Adipose tissue (tissue), 3 donors: Measurements from ENCODE around the gene MON2. TPM values are rescaled to one million over a fixed set of nuclear protein-coding genes. Genes with fewer than 3 reads are reported as not detected.
"Not testable (repeated sequence)": the region's sequence is repeated elsewhere in the genome, so short reads cannot be mapped to it uniquely, and the experiment has no call there.

ENCODE experiments used
- H3K27ac ChIP-seq: one replicate; pipeline ENCODE4 v1.5.1; 2013; ENCODE audit warnings: low read depth, low read length
- WGBS, 3 donors: extraction: QIAGEN DNeasy Blood & Tissue Kit; methylation state at CpG; one replicate each; pipeline ENCODE4 v1.1.7; 2013; 5-methylcytosine and 5-hydroxymethylcytosine counted together
- polyA plus RNA-seq, 3 donors: library from polyadenylated mRNA; stranded (reverse); fragments of 200-250 nt; gene quantifications; one replicate each; pipeline ENCODE4 v1.2.3, GENCODE V29; 2013
- donor health status: healthy with polysubstance abuse.
- donor health status: Bipolar disorder and iron deficiency.
- donor health status: healthy.

MON2 gene, protein sequence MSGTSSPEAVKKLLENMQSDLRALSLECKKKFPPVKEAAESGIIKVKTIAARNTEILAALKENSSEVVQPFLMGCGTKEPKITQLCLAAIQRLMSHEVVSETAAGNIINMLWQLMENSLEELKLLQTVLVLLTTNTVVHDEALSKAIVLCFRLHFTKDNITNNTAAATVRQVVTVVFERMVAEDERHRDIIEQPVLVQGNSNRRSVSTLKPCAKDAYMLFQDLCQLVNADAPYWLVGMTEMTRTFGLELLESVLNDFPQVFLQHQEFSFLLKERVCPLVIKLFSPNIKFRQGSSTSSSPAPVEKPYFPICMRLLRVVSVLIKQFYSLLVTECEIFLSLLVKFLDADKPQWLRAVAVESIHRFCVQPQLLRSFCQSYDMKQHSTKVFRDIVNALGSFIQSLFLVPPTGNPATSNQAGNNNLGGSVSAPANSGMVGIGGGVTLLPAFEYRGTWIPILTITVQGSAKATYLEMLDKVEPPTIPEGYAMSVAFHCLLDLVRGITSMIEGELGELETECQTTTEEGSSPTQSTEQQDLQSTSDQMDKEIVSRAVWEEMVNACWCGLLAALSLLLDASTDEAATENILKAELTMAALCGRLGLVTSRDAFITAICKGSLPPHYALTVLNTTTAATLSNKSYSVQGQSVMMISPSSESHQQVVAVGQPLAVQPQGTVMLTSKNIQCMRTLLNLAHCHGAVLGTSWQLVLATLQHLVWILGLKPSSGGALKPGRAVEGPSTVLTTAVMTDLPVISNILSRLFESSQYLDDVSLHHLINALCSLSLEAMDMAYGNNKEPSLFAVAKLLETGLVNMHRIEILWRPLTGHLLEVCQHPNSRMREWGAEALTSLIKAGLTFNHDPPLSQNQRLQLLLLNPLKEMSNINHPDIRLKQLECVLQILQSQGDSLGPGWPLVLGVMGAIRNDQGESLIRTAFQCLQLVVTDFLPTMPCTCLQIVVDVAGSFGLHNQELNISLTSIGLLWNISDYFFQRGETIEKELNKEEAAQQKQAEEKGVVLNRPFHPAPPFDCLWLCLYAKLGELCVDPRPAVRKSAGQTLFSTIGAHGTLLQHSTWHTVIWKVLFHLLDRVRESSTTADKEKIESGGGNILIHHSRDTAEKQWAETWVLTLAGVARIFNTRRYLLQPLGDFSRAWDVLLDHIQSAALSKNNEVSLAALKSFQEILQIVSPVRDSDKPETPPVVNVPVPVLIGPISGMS (N-terminal part only)
- 10 to 100 TPM in 1 of 3 donors, 1 to 10 TPM in 2; 7.0 to 14.0 (median 8.1) TPM for polyA plus RNA-seq

GRCh38 chr12:62466594-62467491 lies at the start of gene MON2:
Gene MON2 (plus strand): TSS chr12:62466826. CDS start chr12:62467208, 382 bp downstream.
- peak within 1 kb of the TSS; percentile 99 for H3K27ac ChIP-seq
- WGBS, 3 donors = 0 to 1% (median 0%) methylated on average over 61 to 62 of the region's 62 CpGs

GRCh38 chr12:62426089-62426488 lies 40.5 kb upstream of the MON2 start:
- 79 to 86% (median 84%) methylated on average over 3 of the region's 3 CpGs for WGBS, 3 donors

DNA sequence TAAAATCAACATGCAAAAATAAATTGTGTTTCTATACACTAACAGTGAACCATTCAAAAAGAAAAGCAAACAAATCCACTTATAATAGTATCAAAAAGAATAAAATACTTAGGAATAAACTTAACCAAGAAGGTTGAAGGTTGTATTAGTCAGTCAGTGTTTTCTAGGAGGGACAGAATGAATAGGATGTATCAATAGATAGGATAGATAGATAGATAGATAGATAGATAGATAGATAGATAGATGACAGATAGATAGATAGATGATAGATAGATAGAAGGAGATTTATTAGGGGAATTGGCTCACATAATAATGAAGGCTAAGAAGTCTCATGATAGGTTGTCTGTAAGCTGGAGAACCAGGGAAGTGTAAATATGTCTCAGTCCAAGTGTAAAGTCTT lies 37.2 kb upstream of the MON2 start:
- H3K27ac ChIP-seq = no peak overlapping the region

More at GRCh38 chr12:62426089-62426488, 40.5 kb upstream of the MON2 start:
- no peak overlapping the region for H3K27ac ChIP-seq

- no peak overlapping the region for H3K27ac ChIP-seq
These were observed 31.9 kb upstream of the MON2 start for GRCh38 chr12:62434494-62435302.

DNA sequence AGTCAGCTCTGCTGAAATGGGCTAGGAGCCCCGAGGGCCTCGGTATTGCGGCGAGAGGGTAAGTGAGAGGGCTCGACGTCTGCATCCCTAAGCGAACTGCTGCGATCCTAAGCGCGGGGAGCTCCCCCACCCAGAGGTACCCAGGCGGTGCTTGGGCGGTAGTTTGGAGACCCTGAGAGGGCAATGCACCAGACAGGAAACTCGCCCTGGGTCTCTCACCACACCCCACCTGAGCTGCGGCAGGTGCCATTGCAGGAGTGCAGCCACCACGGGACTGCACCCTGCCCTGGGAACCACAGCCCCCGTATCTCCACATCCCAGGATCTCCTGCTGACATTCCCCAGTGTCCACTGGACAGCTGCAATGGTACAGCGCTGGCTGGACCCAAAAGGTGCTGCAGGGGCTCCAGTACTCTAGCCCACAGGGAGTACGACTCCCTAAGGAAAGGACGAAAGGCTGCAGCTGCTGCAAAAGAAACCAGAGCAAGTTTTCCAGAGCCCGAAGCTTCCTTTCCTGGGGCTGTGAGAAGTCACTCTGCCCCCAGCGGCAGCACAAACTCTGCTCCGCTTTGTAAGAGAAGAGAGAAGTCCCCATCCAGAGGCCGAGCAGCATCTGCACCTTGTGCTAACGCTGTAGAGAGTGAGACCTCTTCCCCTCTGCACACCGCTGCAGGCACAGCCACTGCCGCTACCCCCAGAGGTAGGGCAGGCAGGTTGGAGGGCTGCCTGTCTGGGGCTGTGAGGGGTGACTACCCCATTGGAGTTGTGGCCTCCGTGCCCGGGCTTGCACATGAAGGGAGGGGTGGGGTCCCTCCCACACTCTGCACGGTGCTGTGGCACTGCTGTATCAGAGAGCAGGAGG lies 31.1 kb upstream of the MON2 start:
- H3K27ac ChIP-seq = no peak overlapping the region
- WGBS, 3 donors = 2 to 3% (median 2%) methylated on average over 29 of the region's 29 CpGs

More at GRCh38 chr12:62434494-62435302, 31.9 kb upstream of the MON2 start:
- WGBS, 3 donors = 23 to 26% (median 24%) methylated on average over 16 of the region's 16 CpGs

DNA sequence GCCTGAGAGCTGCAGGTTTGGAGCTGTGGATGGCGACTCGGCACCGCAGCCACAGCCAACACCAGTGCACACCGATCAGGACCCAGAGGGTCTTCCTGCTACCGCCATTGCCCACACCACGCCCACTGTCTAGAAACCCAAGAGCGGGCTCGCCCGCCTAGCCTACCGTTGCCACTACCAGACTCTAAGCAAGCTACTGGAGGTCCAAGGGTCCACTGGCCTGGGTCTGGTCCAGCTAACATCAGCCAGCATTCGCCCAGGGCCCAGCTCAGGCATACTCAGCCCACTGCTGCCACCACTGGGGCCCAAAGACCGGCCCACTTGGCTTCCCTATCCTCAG lies 30.5 kb upstream of the MON2 start:
- H3K27ac ChIP-seq = no peak overlapping the region
- WGBS, 3 donors = 71 to 75% (median 74%) methylated on average over 12 of the region's 12 CpGs

- 8 to 19% (median 16%) methylated on average over 6 of the region's 6 CpGs for WGBS, 3 donors
- H3K27ac ChIP-seq = no peak overlapping the region
These were observed 28.4 kb upstream of the MON2 start for GRCh38 chr12:62438098-62438692.

GRCh38 chr12:62446754-62447452 lies 19.7 kb upstream of the MON2 start:
- WGBS, 3 donors = 53 to 63% (median 53%) methylated on average over 2 of the region's 2 CpGs
- no peak overlapping the region for H3K27ac ChIP-seq

GRCh38 chr12:62448436-62448835 lies 18.2 kb upstream of the MON2 start:
- WGBS, 3 donors = 83 to 88% (median 87%) methylated on average over 3 of the region's 3 CpGs
- no peak overlapping the region for H3K27ac ChIP-seq

DNA sequence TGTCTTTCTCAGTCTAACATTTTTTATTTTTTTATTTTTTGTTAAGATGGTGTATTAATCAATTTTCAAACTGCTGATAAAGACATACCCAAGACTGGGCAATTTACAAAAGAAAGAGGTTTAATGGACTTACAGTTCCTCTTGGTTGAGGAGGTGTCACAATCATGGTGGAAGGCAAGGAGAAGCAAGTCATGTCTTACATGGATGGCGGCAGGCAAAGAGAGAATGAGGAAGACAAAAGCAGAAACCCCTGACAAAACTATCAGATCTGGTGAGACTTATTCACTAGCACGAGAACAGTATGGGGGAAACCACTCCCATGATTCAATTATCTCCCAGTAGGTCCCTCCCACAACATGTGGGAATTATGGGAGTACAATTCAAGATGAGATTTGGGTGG lies 11.2 kb upstream of the MON2 start:
- not testable (repeated sequence) for H3K27ac ChIP-seq
- 38 to 66% (median 55%) methylated on average over 2 of the region's 2 CpGs for WGBS, 3 donors

DNA sequence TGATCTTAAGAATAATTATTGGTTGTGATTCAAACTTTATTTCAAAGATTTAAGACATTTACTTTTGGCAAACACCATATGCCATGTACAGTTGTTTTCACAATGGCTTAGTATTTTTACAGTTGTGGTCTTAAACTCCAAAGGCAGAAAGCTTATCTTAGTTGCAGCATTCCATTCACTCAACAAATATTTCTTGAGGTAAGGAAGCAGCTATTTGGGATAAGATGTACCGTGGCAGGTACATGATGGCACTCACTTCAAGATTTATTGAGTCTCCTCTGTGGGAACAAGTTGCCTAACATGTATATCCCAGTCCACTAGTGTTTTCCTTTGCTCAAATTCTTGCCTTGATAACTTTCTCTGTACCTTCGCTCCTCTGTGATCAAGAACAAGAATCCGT lies 8.0 kb upstream of the MON2 start:
- no peak overlapping the region for H3K27ac ChIP-seq
- 86 to 89% (median 88%) methylated on average over 3 of the region's 3 CpGs for WGBS, 3 donors

DNA sequence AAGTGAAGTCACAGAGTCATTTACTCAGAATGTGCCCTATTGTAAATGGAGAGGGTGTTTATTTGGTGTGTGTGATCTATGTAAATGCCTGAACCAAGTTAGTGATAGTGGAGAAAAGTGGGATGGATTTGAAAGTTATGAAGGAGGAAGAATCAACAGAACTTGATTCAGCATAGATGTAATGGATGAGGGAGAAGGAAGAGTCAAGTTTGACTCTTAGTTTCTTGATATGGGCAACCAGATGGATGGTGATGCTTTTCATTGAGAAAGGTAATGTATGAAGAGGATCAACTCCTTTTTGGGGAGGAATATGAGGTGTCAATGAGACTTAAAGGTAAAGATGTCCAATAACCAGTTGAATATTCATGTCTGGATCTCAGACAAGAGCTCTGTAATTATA lies 6.7 kb upstream of the MON2 start:
- no peak overlapping the region for H3K27ac ChIP-seq

- WGBS, 3 donors = 89 to 94% (median 93%) methylated on average over 30 to 32 of the region's 32 CpGs
- H3K27ac ChIP-seq = not testable (repeated sequence)
These were observed 5.3 kb upstream of the MON2 start for GRCh38 chr12:62461171-62461837.

DNA sequence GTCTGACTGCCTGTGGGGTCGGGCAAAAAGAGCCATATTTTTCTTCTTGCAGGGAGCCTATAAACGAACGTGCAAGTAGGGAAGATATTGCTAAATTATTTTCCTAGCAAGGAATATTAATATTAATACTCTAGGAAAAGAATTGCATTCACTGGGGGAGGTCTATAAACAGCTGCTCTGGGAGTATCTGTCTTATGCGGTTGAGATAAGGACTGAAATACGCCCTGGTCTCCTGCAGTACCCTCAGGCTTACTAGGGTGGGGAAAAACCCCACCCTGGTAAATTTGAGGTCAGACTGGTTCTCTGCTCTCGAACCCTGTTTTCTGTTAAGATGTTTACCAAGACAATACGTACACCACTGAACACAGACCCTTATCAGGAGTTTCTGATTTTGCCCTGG lies 3.4 kb upstream of the MON2 start:
- WGBS, 3 donors = 66 to 88% (median 81%) methylated on average over 7 of the region's 7 CpGs
- not testable (repeated sequence) for H3K27ac ChIP-seq

- H3K27ac ChIP-seq = peak overlapping the region; percentile 29
- WGBS, 3 donors = 1 to 2% (median 2%) methylated on average over 16 of the region's 16 CpGs
These were observed 520 bp upstream of the MON2 start for GRCh38 chr12:62466018-62466593.
